Mesenchymal stem cell (in vitro differentiated cells and primary cell): ENCODE results near the gene COG7.

Experiments used
- DNase-seq: peaks from one replicate; pipeline ENCODE4 v3.0.0-alpha.2; 2013
- H2AFZ ChIP-seq: one replicate; pipeline ENCODE4 v1.6.1; 2013; ENCODE audit warnings: low read depth, mild to moderate bottlenecking, control low read depth, inconsistent platforms, low read length, moderate library complexity
- H2AK5ac ChIP-seq: 2 replicates; pipeline ENCODE4 v1.6.1; 2013; ENCODE audit warnings: low read length, moderate library complexity, mild to moderate bottlenecking, inconsistent platforms; ENCODE audit not compliant: severe bottlenecking
- H2BK120ac ChIP-seq: one replicate; pipeline ENCODE4 v1.6.1; 2013; ENCODE audit warnings: low read depth, mild to moderate bottlenecking, inconsistent platforms, low read length, moderate library complexity
- H2BK12ac ChIP-seq, 2 experiments: one replicate each; pipeline ENCODE4 v1.6.1; 2013; ENCODE audit warnings: inconsistent platforms in 2 of 2, low read length in 2 of 2, mild to moderate bottlenecking in 2 of 2, moderate library complexity in 2 of 2, control low read depth in 1 of 2
- H2BK15ac ChIP-seq: one replicate; pipeline ENCODE4 v1.6.1; 2013; ENCODE audit warnings: mild to moderate bottlenecking, low read depth, inconsistent platforms; ENCODE audit not compliant: poor library complexity, severe bottlenecking
- H2BK5ac ChIP-seq: 2 replicates; pipeline ENCODE4 v1.6.1; 2013; ENCODE audit warnings: low read depth, mild to moderate bottlenecking, low read length, control low read depth, inconsistent platforms; ENCODE audit not compliant: poor library complexity, severe bottlenecking
- H3K14ac ChIP-seq, 2 experiments: one replicate each; pipeline ENCODE4 v1.6.1; 2013; ENCODE audit warnings: inconsistent platforms in 2 of 2, low read length in 2 of 2, control low read depth in 1 of 2, mild to moderate bottlenecking in 1 of 2, moderate library complexity in 1 of 2
- H3K18ac ChIP-seq, 2 experiments: one replicate each; pipeline ENCODE4 v1.6.1; 2013; ENCODE audit warnings: inconsistent platforms in 2 of 2, low read length in 2 of 2, control low read depth in 1 of 2, low read depth in 1 of 2, mild to moderate bottlenecking in 1 of 2
- H3K23ac ChIP-seq, 2 experiments: one replicate each; pipeline ENCODE4 v1.6.1; 2013; ENCODE audit warnings: inconsistent platforms in 2 of 2, low read length in 2 of 2, mild to moderate bottlenecking in 2 of 2, moderate library complexity in 2 of 2, control low read depth in 1 of 2
- H3K27ac ChIP-seq: 2 replicates; pipeline ENCODE4 v1.5.1; 2013; ENCODE audit warnings: mild to moderate bottlenecking, moderate library complexity, low read length, control low read depth, inconsistent platforms; ENCODE audit not compliant: poor library complexity, severe bottlenecking
- H3K27me3 ChIP-seq, 2 experiments: 2 replicates each; pipeline versions ENCODE4 v1.6.1 to v1.7.0; 2013; ENCODE audit warnings: low read length in 2 of 2, mild to moderate bottlenecking in 2 of 2, moderate library complexity in 2 of 2, control low read depth in 1 of 2, inconsistent platforms in 1 of 2; ENCODE audit not compliant: control insufficient read depth in 1 of 2, insufficient read depth in 1 of 2
- H3K36me3 ChIP-seq, 2 experiments: 2 replicates each; pipeline versions ENCODE4 v1.6.1 to v1.7.0; 2013; ENCODE audit warnings: low read length in 2 of 2, control low read depth in 1 of 2, inconsistent platforms in 1 of 2, low read depth in 1 of 2, mild to moderate bottlenecking in 1 of 2; ENCODE audit not compliant: insufficient read depth in 2 of 2, control insufficient read depth in 1 of 2
- H3K4ac ChIP-seq, 2 experiments: one replicate each; pipeline ENCODE4 v1.6.1; 2013; ENCODE audit warnings: inconsistent platforms in 2 of 2, low read length in 2 of 2, mild to moderate bottlenecking in 2 of 2, moderate library complexity in 2 of 2, control low read depth in 1 of 2, low read depth in 1 of 2
- H3K4me1 ChIP-seq: 2 replicates; pipeline ENCODE4 v1.6.1; 2013; ENCODE audit warnings: low read depth, low read length, control low read depth; ENCODE audit not compliant: control insufficient read depth, insufficient read depth
- H3K4me2 ChIP-seq: 2 replicates; pipeline ENCODE4 v1.6.1; 2013; ENCODE audit warnings: low read length, mild to moderate bottlenecking, inconsistent platforms; ENCODE audit not compliant: poor library complexity, severe bottlenecking
- H3K4me3 ChIP-seq, 2 experiments: 2 replicates each; pipeline versions ENCODE4 v1.5.1 to v1.7.0; 2013; ENCODE audit warnings: low read length in 2 of 2, mild to moderate bottlenecking in 2 of 2, control low read depth in 1 of 2, low read depth in 1 of 2; ENCODE audit not compliant: insufficient read depth in 1 of 2
- H3K79me1 ChIP-seq: replicated peaks from 2 replicates; pipeline ENCODE4 v1.6.1; 2013; ENCODE audit warnings: mild to moderate bottlenecking, control low read depth, low read length, inconsistent platforms; ENCODE audit not compliant: poor library complexity, severe bottlenecking
- H3K9ac ChIP-seq: 2 replicates; pipeline ENCODE4 v1.7.0; 2013; ENCODE audit warnings: mild to moderate bottlenecking, low read length, moderate library complexity
- H3K9me3 ChIP-seq: 2 replicates; pipeline ENCODE4 v1.7.0; 2013; ENCODE audit warnings: mild to moderate bottlenecking, low read length; ENCODE audit not compliant: control insufficient read depth
- H4K8ac ChIP-seq: one replicate; pipeline ENCODE4 v1.6.1; 2013; ENCODE audit warnings: inconsistent platforms, mild to moderate bottlenecking, low read length, moderate library complexity
- H4K91ac ChIP-seq: one replicate; pipeline ENCODE4 v1.6.1; 2013; ENCODE audit warnings: mild to moderate bottlenecking, low read length, inconsistent platforms
- WGBS: methylation state at CpG from one replicate; pipeline ENCODE4 v1.1.7; 2013; ENCODE audit warnings: mixed read lengths; 5-methylcytosine and 5-hydroxymethylcytosine counted together

COG7 gene

GRCh38 chr16:23478566-23478965, 25.6 kb upstream of the COG7 start:
- H3K9me3 ChIP-seq, result no peaks in the 10 kb centered on the region
- H3K4me2 ChIP-seq, result no peak overlapping the region
- H3K36me3 ChIP-seq, result peaks cover 67 to 95% of the 10 kb centered on the region in 2 experiments
- no peak overlapping the region for H4K91ac ChIP-seq
- no peak overlapping the region for H3K14ac ChIP-seq
- no peak overlapping the region for H2BK120ac ChIP-seq
- H3K9ac ChIP-seq, result no peak overlapping the region
- H3K4me1 ChIP-seq, result no peaks in the 10 kb centered on the region
- H3K27ac ChIP-seq, result no peak overlapping the region
- H3K79me1 ChIP-seq, result peaks cover 20% of the 10 kb centered on the region
- H3K23ac ChIP-seq, result no peak overlapping the region
- no peak for DNase-seq
- H3K4me3 ChIP-seq, result no peak overlapping the region
- H3K27me3 ChIP-seq, result no peaks in the 10 kb centered on the region
- H2BK5ac ChIP-seq, result no peak overlapping the region
- H3K18ac ChIP-seq, result no peak overlapping the region
- no peak overlapping the region for H3K4ac ChIP-seq
- H2AK5ac ChIP-seq, result no peak overlapping the region
- 100% methylated on average over 3 of the region's 3 CpGs for WGBS
- no peak overlapping the region for H2BK15ac ChIP-seq
- H4K8ac ChIP-seq, result no peak overlapping the region
- no peak overlapping the region for H2BK12ac ChIP-seq
- no peak overlapping the region for H2AFZ ChIP-seq

GRCh38 chr16:23476289-23476688, 23.3 kb upstream of the COG7 start:
- Histone ChIP-seq H3K27ac (no peak overlapping the region), H3K4me3 (no peak overlapping the region), H3K14ac (no peak overlapping the region), H3K9ac (no peak overlapping the region), H3K9me3 (no peaks in the 10 kb centered on the region), H3K4me1 (no peaks in the 10 kb centered on the region), H3K23ac (no peak overlapping the region), H2AFZ (no peak overlapping the region), H3K18ac (no peak overlapping the region), H2BK12ac (no peak overlapping the region), H3K27me3 (no peaks in the 10 kb centered on the region), H3K4ac (no peak overlapping the region), H3K4me2 (no peak overlapping the region), H2BK120ac (no peak overlapping the region), H4K8ac (no peak overlapping the region), H2AK5ac (no peak overlapping the region), H2BK15ac (no peak overlapping the region), H3K79me1 (peaks cover 23% of the 10 kb centered on the region), H2BK5ac (no peak overlapping the region), H4K91ac (no peak overlapping the region), H3K36me3 (peaks cover 62 to 80% of the 10 kb centered on the region in 2 experiments)
- DNase-seq, result no peak
- 100% methylated on average over 1 of the region's 1 CpG for WGBS

- DNase-seq, result no peak
- no peak overlapping the region for H2AFZ ChIP-seq
- H2BK120ac ChIP-seq, result no peak overlapping the region
- H3K9me3 ChIP-seq, result no peaks in the 10 kb centered on the region
- H3K79me1 ChIP-seq, result peaks cover 16% of the 10 kb centered on the region
- no peak overlapping the region for H3K9ac ChIP-seq
- no peak overlapping the region for H4K8ac ChIP-seq
- H2BK15ac ChIP-seq, result no peak overlapping the region
- no peak overlapping the region for H3K23ac ChIP-seq
- no peak overlapping the region for H3K4ac ChIP-seq
- peaks cover 62 to 77% of the 10 kb centered on the region in 2 experiments for H3K36me3 ChIP-seq
- H2AK5ac ChIP-seq, result no peak overlapping the region
- no peak overlapping the region for H3K27ac ChIP-seq
- H2BK5ac ChIP-seq, result no peak overlapping the region
- 91% methylated on average over 6 of the region's 6 CpGs for WGBS
- no peak overlapping the region for H3K14ac ChIP-seq
- H3K27me3 ChIP-seq, result no peaks in the 10 kb centered on the region
- no peak overlapping the region for H2BK12ac ChIP-seq
- H3K4me3 ChIP-seq, result no peak overlapping the region
- no peak overlapping the region for H4K91ac ChIP-seq
- no peak overlapping the region for H3K18ac ChIP-seq
- H3K4me2 ChIP-seq, result no peak overlapping the region
- H3K4me1 ChIP-seq, result peaks cover 4% of the 10 kb centered on the region
These were observed 16.8 kb upstream of the COG7 start for GRCh38 chr16:23469814-23470213.

GRCh38 chr16:23466162-23466885, 13.3 kb upstream of the COG7 start:
- Histone ChIP-seq H3K4me1 (peaks cover 4% of the 10 kb centered on the region), H2AFZ (no peak overlapping the region), H2BK120ac (no peak overlapping the region), H4K91ac (no peak overlapping the region), H2BK5ac (no peak overlapping the region), H2AK5ac (no peak overlapping the region), H3K27ac (no peak overlapping the region), H3K4me2 (no peak overlapping the region), H2BK15ac (no peak overlapping the region), H2BK12ac (no peak overlapping the region), H3K27me3 (no peaks in the 10 kb centered on the region), H3K4me3 (no peak overlapping the region), H3K9ac (no peak overlapping the region), H3K14ac (no peak overlapping the region), H3K23ac (no peak overlapping the region), H3K36me3 (peaks cover 56 to 72% of the 10 kb centered on the region in 2 experiments), H3K79me1 (peaks cover 26% of the 10 kb centered on the region), H3K18ac (no peak overlapping the region), H3K9me3 (no peaks in the 10 kb centered on the region), H3K4ac (no peak overlapping the region), H4K8ac (no peak overlapping the region)
- peak; percentile 65 for DNase-seq
- 87% methylated on average over 3 of the region's 4 CpGs for WGBS
